Adipocyte (in vitro differentiated cells): ENCODE data around the gene RCE1.
"Not testable (repeated sequence)": the region's sequence is repeated elsewhere in the genome, so short reads cannot be mapped to it uniquely, and the experiment has no call there.

ENCODE experiments used
- DNase-seq: peaks from one replicate; pipeline ENCODE4 v3.0.0-alpha.2; 2015; ENCODE audit warnings: low read depth
- H3K27me3 ChIP-seq: replicated peaks from 2 replicates; pipeline ENCODE4 v1.7.0; 2013; ENCODE audit warnings: mild to moderate bottlenecking, low read length, moderate library complexity; ENCODE audit not compliant: control insufficient read depth, insufficient read depth
- H3K36me3 ChIP-seq: 2 replicates; pipeline ENCODE4 v1.7.0; 2013; ENCODE audit warnings: low read length, mild to moderate bottlenecking, moderate library complexity; ENCODE audit not compliant: control insufficient read depth, insufficient read depth, severe bottlenecking
- H3K4me1 ChIP-seq: 2 replicates; pipeline ENCODE4 v1.7.0; 2013; ENCODE audit warnings: mild to moderate bottlenecking, low read length, moderate library complexity; ENCODE audit not compliant: control insufficient read depth, insufficient read depth
- H3K4me3 ChIP-seq: 2 replicates; pipeline ENCODE4 v1.7.0; 2013; ENCODE audit warnings: mild to moderate bottlenecking, low read length, moderate library complexity
- H3K9ac ChIP-seq: 2 replicates; pipeline ENCODE4 v1.7.0; 2013; ENCODE audit warnings: mild to moderate bottlenecking, low read length, moderate library complexity
- H3K9me3 ChIP-seq: 2 replicates; pipeline ENCODE4 v1.7.0; 2013; ENCODE audit warnings: mild to moderate bottlenecking, low read length, moderate library complexity; ENCODE audit not compliant: control insufficient read depth

The RCE1 gene, protein sequence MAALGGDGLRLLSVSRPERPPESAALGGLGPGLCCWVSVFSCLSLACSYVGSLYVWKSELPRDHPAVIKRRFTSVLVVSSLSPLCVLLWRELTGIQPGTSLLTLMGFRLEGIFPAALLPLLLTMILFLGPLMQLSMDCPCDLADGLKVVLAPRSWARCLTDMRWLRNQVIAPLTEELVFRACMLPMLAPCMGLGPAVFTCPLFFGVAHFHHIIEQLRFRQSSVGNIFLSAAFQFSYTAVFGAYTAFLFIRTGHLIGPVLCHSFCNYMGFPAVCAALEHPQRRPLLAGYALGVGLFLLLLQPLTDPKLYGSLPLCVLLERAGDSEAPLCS

GRCh38 chr11:66842896-66843775, at the start of gene RCE1:
Gene RCE1 (plus strand): TSS chr11:66843441. CDS start chr11:66843456, 15 bp downstream.
- H3K36me3 ChIP-seq, result peaks cover 22% of the 10 kb centered on the region
- peak within 1 kb of the TSS; percentile 99 for H3K4me3 ChIP-seq
- peak within 1 kb of the TSS; percentile 99 for H3K9ac ChIP-seq
- H3K4me1 ChIP-seq, result peaks cover 35% of the 10 kb centered on the region
- no peaks in the 10 kb centered on the region for H3K9me3 ChIP-seq
- no peaks in the 10 kb centered on the region for H3K27me3 ChIP-seq
- peak; percentile 96 for DNase-seq

DNA sequence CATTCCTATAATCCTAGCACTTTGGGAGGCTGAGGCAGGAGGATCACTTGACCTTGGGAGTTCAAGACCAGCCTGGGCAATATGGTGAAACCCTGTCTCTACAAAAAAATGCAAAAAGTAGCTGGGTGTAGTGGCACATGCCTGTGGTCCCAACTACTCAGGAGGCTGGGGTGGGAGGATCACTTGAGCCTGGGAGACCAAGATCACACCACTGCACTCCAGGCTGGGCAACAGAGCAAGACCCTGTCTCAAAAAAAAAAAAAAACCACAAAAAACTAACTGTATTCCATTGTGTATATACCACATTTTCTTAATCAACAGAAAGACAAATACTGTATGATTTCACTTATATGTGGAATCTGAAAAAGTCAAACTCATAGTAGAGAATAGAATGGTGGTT, 43.4 kb upstream of the RCE1 start:
- H3K4me3 ChIP-seq, DNase-seq, H3K9ac ChIP-seq, H3K36me3 ChIP-seq, H3K27me3 ChIP-seq, H3K9me3 ChIP-seq, H3K4me1 ChIP-seq: not testable (repeated sequence)

DNA sequence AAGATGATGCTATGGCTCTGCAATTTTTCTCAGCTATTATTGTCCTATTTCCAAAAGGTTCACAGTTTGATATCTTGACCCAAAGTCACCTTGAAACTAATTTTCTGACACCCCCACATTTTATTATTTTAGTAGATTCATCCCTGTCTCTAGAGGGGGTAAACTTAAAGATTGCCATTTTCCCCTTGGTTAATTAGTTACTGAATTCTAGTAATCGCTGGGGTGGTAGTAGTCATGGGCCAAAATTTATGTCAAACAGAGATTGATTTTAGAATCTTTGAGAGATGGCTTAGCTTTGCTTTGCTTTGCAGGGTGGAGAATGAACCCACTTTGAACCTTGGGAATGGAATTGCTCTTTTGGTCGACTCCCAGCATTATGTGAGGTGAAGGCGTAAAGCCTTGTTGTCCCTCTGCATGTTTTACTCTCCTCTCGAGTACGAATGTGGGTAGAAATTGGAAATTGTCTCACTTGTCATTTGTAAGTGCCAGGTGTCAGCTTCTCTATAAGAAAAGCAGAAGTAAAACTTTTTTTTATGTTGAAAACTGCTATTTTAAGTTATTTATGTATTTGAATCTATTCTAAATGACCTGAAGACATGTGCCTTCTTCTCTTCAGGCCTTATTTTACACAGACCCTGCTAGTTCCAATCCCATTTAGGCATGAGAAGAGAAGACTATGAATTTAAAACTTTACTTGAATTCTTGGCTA, 42.4 kb upstream of the RCE1 start:
- DNase-seq, result no peak
- H3K4me3 ChIP-seq, result no peak overlapping the region
- no peaks in the 10 kb centered on the region for H3K4me1 ChIP-seq
- H3K9ac ChIP-seq, result no peak overlapping the region
- H3K9me3 ChIP-seq, result no peaks in the 10 kb centered on the region
- no peaks in the 10 kb centered on the region for H3K27me3 ChIP-seq
- H3K36me3 ChIP-seq, result no peaks in the 10 kb centered on the region

DNA sequence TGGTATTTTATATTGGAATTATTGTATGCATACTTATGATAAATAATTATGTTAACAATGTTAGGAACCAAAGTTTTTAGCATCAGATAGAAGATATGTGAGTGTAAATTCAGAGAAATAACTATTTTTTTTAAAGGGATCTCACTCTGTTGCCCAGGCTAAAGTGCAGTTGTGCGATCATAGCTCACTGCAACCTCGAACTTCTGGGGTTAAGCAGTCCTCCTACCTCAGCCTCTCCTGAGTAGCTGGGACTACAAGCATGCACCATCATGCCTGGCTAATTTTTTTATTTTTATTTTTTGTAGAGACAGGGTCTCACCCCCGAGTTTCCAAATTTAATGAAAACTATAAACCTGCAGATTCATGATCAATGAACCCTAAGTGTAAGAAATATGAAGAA, 33.6 kb upstream of the RCE1 start:
- no peak for DNase-seq
- no peaks in the 10 kb centered on the region for H3K27me3 ChIP-seq
- no peak overlapping the region for H3K9ac ChIP-seq
- H3K9me3 ChIP-seq, result no peaks in the 10 kb centered on the region
- no peaks in the 10 kb centered on the region for H3K36me3 ChIP-seq
- no peaks in the 10 kb centered on the region for H3K4me1 ChIP-seq
- H3K4me3 ChIP-seq, result no peak overlapping the region

- H3K9ac ChIP-seq, result no peak overlapping the region
- H3K4me1 ChIP-seq, result no peaks in the 10 kb centered on the region
- H3K36me3 ChIP-seq, result no peaks in the 10 kb centered on the region
- DNase-seq, result no peak
- no peaks in the 10 kb centered on the region for H3K9me3 ChIP-seq
- no peaks in the 10 kb centered on the region for H3K27me3 ChIP-seq
- H3K4me3 ChIP-seq, result no peak overlapping the region
These were observed 32.6 kb upstream of the RCE1 start for GRCh38 chr11:66810576-66811185.

DNA sequence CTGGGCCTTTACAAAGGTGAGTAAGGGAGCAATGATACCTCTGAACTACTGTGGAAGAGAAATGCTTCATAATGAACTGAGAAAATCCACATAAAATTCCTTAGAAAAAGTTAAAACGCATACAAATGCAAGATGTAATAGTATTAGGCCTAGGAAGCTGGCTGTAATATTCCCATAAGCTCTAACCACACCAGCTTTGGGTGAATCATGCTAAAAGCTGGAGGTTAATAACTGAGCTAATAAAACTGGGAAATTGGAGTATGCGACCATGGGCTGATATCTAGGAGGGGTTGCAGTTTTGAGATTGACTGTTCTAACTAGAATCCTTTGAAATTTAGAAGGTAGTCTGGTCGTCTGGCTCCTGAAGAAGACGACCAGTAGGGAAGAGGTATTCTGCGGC, 28.6 kb upstream of the RCE1 start:
- Histone ChIP-seq H3K9ac (no peak overlapping the region), H3K36me3 (no peaks in the 10 kb centered on the region), H3K4me3 (no peak overlapping the region), H3K9me3 (no peaks in the 10 kb centered on the region), H3K27me3 (no peaks in the 10 kb centered on the region), H3K4me1 (peaks cover 3% of the 10 kb centered on the region)
- DNase-seq, result no peak

GRCh38 chr11:66815646-66816045, 27.6 kb upstream of the RCE1 start:
- DNase-seq, result no peak
- H3K9ac ChIP-seq, result no peak overlapping the region
- H3K4me1 ChIP-seq, result peaks cover 3% of the 10 kb centered on the region
- no peaks in the 10 kb centered on the region for H3K36me3 ChIP-seq
- no peak overlapping the region for H3K4me3 ChIP-seq
- no peaks in the 10 kb centered on the region for H3K9me3 ChIP-seq
- no peaks in the 10 kb centered on the region for H3K27me3 ChIP-seq

- no peaks in the 10 kb centered on the region for H3K27me3 ChIP-seq
- no peak for DNase-seq
- H3K9ac ChIP-seq, result no peak overlapping the region
- no peak overlapping the region for H3K4me3 ChIP-seq
- no peaks in the 10 kb centered on the region for H3K36me3 ChIP-seq
- peaks cover 3% of the 10 kb centered on the region for H3K4me1 ChIP-seq
- H3K9me3 ChIP-seq, result no peaks in the 10 kb centered on the region
These were observed 24.8 kb upstream of the RCE1 start for GRCh38 chr11:66818231-66818955.

GRCh38 chr11:66820381-66820780, 22.9 kb upstream of the RCE1 start:
- Histone ChIP-seq H3K4me3 (no peak overlapping the region), H3K27me3 (no peaks in the 10 kb centered on the region), H3K9me3 (no peaks in the 10 kb centered on the region), H3K36me3 (no peaks in the 10 kb centered on the region), H3K9ac (no peak overlapping the region), H3K4me1 (peaks cover 3% of the 10 kb centered on the region)
- DNase-seq, result peak; percentile 7

GRCh38 chr11:66820901-66821300, 22.3 kb upstream of the RCE1 start:
- H3K27me3 ChIP-seq, result no peaks in the 10 kb centered on the region
- no peak for DNase-seq
- H3K4me1 ChIP-seq, result peaks cover 3% of the 10 kb centered on the region
- no peaks in the 10 kb centered on the region for H3K36me3 ChIP-seq
- no peak overlapping the region for H3K4me3 ChIP-seq
- no peak overlapping the region for H3K9ac ChIP-seq
- no peaks in the 10 kb centered on the region for H3K9me3 ChIP-seq
